SK-MEL-5 (cell line): ENCODE measurements around the gene SOX6. TPM values are rescaled to one million over a fixed set of nuclear protein-coding genes. Genes with fewer than 3 reads are reported as not detected.

Experiments
- DNase-seq: peaks from one replicate; pipeline ENCODE4 v3.0.0-alpha.2; 2016; ENCODE audit warnings: low read depth, low spot score
- in situ Hi-C: cut with HindIII; loops from 2 replicates; pipeline ENCODE4 v1.10.0; 2016; ENCODE audit warnings: low sequenced_read_pairs, high pct_unique_total_duplicates, low pct_unique_long_range_greater_than_20kb
- total RNA-seq: library from RNA; depleted of rRNA; stranded (reverse); fragments of >200 nt; shearing (Covaris generic); gene quantifications from 2 replicates; pipeline ENCODE4 v1.2.3, GENCODE V29; 2014

SOX6 gene
- total RNA-seq, 1 experiment from 2014 or later = 84.9 TPM

DNA sequence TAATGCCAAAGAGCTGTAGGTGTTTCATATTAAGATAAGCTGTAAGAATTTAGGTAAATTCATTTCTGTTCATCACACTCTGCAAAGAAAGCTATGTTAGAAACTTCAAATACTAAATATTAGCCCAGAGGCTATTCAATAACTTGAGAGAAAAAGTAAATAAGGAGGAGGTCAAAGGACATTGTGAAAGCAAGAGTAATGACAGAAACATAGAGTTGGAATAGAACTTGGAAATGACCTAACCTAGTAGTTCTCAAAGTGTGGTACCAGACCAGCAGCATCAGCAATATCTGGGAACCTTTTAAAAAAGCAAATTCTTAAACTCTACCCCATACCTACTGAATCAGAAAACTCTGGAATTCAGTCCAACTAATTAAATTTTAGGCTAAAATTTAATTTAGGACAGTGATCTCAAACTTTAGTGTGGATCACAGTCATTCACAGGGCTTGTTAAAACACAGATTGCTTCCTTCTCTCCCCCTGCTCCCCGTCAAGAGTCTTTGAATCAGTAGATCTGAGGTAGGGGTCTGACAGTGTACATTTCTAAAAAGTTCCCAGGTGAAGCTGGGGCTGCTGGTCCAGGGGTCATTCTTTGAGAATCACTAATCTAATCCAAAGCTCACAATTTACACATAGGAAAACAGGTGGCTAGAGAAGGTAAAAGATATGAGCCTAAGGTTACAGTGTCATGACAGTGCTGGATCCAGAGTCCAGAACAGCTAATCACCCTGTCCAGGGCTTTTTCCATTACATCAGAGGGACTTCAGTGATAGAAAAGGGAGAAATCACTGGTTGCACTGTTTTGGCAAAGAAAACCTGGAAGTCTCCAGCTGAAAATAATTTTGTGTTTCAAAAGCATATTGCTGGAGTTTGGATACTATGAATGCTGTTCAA, 241.1 kb downstream of the SOX6 start:
- DNase-seq = no peak
- in situ Hi-C loops = no loop called here

GRCh38 chr11:16114431-16114830, 241.9 kb downstream of the SOX6 start:
- in situ Hi-C loops = no loop called here
- no peak for DNase-seq

GRCh38 chr11:16111690-16112089, 244.7 kb downstream of the SOX6 start:
- DNase-seq = peak; percentile 88
- in situ Hi-C loops = no loop called here

GRCh38 chr11:16110886-16111285, 245.5 kb downstream of the SOX6 start:
- no peak for DNase-seq
- in situ Hi-C loops = no loop called here

- in situ Hi-C loops = no loop called here
- DNase-seq = no peak
Measured at GRCh38 chr11:16099343-16099900, 256.9 kb downstream of the SOX6 start.

DNA sequence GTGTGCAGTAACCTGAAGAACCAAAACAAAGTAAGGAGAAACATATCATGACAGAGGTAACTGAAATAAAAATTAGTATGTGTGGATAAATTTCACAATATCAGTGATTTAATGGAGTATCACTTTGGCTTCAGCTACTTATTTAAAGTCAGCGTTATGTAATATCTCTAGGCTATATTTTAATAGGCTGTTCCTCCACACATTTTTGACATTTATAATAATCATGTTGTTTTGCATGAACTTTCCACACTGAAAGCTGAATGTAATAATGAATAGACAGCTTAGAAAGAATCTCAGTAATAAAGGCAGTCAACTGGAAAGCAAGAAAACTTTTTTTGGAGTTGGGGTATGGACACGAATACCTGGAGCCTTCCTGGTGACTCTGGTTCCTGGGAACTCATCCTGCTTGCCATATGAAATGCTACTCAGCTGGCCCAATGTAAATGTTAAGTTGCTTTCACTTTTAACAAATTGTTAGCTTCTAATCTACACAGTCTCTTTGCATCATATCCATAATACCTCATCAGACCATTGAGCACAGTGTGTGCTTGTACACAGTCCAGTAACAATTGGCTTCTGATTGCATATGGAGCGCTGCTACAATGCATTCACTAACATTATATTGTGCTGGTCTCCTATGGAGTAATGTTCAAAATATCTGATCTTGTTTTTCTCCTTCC, 257.7 kb downstream of the SOX6 start:
- DNase-seq = no peak
- in situ Hi-C loops = no loop called here

DNA sequence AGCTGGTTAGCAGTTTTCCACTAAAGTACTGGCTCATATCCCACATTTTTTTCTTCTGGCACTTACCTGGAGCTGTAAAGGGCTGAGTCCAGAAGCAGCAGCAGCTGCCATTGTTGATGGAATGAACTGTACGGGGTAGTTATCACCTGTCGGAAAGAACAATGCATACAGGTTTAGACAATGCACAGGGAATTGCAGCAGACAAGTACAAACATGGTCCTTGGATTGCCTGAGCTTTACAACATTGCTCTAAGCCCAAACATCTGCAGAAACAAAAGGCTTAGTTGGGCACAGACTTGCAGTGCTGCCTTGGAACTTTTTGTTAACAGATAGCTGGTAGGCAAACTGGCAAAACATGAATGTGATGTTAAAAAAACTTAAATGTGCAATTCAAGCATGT, 258.8 kb downstream of the SOX6 start:
- DNase-seq = no peak
- in situ Hi-C loops = no loop called here

- in situ Hi-C loops = no loop called here
- DNase-seq = no peak
Measured at GRCh38 chr11:16096336-16096735, 260.0 kb downstream of the SOX6 start.

DNA sequence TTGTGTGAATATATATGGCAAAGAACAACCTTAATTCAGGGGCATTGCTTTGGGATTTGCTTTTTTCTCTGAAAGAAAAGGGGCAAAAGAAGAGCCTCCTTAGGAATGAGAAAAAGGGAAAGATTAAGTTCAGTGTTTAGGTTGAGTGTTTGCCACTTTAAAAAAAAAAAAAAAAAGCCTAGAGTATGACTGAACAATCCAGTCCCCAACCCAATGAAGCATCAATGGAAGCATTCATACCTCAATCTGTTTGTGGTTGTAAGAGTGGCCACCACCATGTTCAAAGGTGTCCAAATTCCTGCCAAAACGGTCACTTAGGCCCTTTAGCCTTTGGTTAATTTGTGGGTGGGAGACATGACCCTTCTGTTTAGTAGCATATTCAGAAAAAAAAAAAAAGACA, 260.6 kb downstream of the SOX6 start:
- in situ Hi-C loops = no loop called here
- DNase-seq = peak; percentile 57

- DNase-seq = no peak
- in situ Hi-C loops = no loop called here
Measured at GRCh38 chr11:16093889-16094653, 262.3 kb downstream of the SOX6 start.

- in situ Hi-C loops = no loop called here
- DNase-seq = no peak
Measured at GRCh38 chr11:16091862-16092261, 264.5 kb downstream of the SOX6 start.

DNA sequence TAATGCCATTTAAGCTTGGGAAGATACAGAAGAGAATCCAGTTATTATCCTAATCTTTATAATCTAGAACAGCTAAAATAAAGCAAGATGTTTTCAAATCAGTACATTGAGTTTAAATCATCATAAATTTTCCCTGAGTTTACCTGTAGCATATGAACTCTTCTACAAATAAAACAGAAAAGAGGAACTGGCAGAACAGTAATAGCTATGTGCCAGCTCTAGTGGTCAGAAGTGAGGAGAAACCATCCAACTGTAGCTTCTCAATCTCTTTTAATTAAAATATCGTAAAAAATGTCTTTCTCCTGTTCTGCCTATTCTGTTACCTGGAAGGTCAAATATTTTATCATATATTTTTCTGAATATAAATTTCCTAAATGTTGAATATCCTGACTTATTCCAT, 266.9 kb downstream of the SOX6 start:
- DNase-seq = no peak
- in situ Hi-C loops = no loop called here

DNA sequence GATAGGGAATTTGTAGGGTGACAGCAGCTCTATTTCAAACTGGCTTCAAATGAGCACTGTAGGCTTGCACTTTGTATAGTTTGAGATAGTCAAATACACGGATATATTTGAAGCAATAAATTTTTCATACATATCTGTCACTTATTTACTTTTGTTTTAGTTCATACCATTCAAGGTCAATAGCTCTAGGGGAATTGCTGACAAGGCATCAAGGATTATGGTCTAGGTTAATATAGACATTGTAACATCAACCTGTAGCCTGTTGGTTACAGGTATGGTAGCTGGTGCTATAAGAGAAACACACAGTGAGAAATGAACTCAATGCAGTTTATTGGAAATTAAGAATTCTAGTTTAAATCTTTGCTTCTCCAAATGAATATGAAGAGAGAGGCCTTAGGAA, 267.6 kb downstream of the SOX6 start:
- no peak for DNase-seq

GRCh38 chr11:16087886-16088285, 268.5 kb downstream of the SOX6 start:
- no peak for DNase-seq
- in situ Hi-C loops = no loop called here

More for the DNA sequence above, 267.6 kb downstream of the SOX6 start:
- in situ Hi-C loops = no loop called here

GRCh38 chr11:16086229-16086819, 270.0 kb downstream of the SOX6 start:
- in situ Hi-C loops = no loop called here

GRCh38 chr11:16082095-16083055, 274.0 kb downstream of the SOX6 start:
- peak; percentile 30 for DNase-seq
- in situ Hi-C loops = no loop called here

More at GRCh38 chr11:16086229-16086819, 270.0 kb downstream of the SOX6 start:
- no peak for DNase-seq
